GM21528 (cell line): ENCODE measurements around the gene TTC33.

Experiments used
- ATAC-seq: cut with Tn5 transposase; IDR thresholded peaks from one replicate; pipeline ENCODE4 v1.9.1; 2021; ENCODE audit warnings: mild to moderate bottlenecking, moderate library complexity; ENCODE audit not compliant: unreplicated experiment, low FRiP score

The TTC33 gene

GRCh38 chr5:40622463-40623252, 133.1 kb downstream of the TTC33 start:
- no peak for ATAC-seq

GRCh38 chr5:40619421-40619820, 136.3 kb downstream of the TTC33 start:
- no peak for ATAC-seq

GRCh38 chr5:40618926-40619325, 136.8 kb downstream of the TTC33 start:
- no peak for ATAC-seq

DNA sequence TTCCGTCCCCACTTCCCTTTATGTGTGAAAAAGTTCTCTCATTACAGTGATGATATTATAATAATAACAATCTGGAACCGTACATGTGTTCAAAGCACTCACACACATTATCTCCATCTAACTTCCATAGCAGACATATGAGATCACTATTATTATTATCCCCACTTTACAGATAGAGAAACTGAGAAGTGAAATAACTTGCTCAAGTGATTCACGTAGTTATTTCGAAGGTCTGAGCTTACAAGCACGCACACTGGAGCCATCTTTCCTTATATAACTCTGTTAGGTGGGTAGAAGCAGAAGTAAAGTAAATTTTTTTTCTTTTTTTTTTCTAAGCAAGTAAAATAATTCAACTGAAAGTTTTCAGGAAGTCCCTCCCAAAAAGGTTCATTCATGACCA, 139.0 kb downstream of the TTC33 start:
- peak; percentile 58 for ATAC-seq

GRCh38 chr5:40615586-40616170, 140.1 kb downstream of the TTC33 start:
- ATAC-seq: no peak

GRCh38 chr5:40614923-40615585, 140.7 kb downstream of the TTC33 start:
- ATAC-seq: no peak

- ATAC-seq: no peak
These were observed 141.3 kb downstream of the TTC33 start for GRCh38 chr5:40614466-40614865.

DNA sequence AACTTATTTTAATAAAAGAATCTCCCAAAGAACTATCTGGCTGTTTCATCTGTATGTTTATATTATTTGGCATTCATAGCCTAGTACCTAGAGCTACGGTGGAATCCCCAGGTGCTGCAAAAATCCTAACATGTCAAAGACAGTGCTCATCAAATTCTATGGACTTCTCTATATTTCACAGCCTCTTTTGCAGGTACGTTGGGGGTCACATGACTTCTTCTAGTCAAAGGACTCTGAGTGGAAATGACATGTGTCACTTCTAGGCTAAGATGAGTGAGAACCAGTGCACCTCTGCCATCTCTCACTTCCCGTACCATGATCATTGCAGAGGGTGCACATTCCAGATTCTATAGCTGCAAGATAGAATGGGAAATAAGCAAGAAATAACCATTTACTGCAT, 148.6 kb downstream of the TTC33 start:
- ATAC-seq: no peak

DNA sequence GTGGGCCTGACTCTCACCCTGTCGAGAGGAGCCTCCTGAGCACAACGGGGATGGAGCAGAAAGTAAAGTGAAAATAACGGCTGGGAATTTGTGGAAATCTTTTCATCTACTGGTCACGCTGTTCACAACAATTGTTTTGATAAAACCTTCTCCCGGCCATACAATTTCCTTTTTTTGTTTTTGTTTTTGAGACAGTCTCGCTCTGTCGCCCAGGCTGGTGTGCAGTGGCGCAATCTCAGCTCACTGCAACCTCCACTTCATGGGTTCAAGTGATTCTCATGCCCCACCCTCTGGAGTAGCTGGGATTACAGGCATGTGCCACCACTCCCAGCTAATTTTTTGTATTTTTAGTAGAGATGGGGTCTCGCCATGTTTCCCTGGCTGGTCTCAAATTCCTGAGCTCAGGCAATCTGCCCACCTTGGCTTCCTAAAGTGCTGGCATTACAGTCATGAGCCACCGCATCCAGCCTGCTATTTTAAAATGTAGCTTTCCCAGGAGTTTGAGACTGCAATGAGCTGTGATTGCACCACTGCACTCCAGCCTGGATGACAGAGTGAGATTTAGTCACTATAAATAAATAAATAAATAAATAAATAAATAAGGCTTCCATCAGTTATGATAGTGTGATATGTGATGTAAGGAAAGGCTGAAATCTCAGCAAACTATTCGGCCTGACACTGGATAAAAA, 149.5 kb downstream of the TTC33 start:
- ATAC-seq: no peak

DNA sequence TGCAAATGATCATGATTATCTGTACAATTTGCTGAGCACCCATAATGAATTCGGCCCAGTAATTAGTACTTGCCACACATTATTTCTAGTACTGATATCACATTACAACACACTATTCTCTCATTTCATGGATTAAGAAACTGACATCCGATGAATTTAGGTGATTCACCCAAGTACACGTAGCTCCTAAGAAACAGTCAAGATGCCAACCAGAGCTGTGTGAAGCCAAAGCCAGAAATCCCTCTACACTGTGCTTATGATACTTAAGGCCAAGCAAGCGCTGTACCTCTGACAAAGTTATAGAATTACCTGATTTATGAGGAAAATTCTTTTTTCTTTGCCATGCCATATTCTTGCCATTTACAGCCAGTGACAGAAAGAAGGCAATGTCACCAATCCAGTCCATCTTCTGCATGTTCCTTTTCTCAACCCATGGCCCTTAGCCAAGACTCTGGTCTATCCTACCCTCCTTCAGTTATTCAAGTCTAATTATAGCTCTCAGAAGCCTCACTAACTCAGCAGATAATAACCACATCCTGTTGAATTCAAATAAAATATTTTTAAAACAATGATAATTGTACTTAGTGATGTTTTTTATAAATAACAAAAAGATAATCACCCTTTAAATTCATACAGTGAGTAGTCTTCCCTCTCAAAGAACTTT, 150.3 kb downstream of the TTC33 start:
- ATAC-seq: no peak

DNA sequence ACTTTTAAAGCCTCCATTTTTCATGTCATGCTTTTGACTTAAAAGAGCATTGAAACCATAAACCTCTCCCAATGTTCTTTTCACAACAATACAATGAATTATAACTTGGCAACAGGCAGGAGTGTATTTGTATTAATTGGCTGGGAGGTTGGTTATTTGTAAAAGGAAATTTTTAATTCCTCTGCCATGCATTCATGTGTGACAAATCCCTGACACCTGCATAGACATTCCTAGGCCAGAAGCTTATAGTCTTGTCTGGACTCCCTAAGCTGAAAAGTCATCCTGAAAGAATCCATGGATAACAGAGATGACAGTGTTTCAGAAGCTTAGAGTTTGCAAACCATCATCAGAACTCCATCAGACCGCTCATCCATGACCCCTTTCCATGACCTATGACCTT, 152.4 kb downstream of the TTC33 start:
- no peak for ATAC-seq

- no peak for ATAC-seq
These were observed 154.4 kb downstream of the TTC33 start for GRCh38 chr5:40601198-40601868.

GRCh38 chr5:40600383-40600782, 155.4 kb downstream of the TTC33 start:
- no peak for ATAC-seq

GRCh38 chr5:40599676-40600075, 156.1 kb downstream of the TTC33 start:
- no peak for ATAC-seq

GRCh38 chr5:40594811-40595210, 160.9 kb downstream of the TTC33 start:
- ATAC-seq: no peak

DNA sequence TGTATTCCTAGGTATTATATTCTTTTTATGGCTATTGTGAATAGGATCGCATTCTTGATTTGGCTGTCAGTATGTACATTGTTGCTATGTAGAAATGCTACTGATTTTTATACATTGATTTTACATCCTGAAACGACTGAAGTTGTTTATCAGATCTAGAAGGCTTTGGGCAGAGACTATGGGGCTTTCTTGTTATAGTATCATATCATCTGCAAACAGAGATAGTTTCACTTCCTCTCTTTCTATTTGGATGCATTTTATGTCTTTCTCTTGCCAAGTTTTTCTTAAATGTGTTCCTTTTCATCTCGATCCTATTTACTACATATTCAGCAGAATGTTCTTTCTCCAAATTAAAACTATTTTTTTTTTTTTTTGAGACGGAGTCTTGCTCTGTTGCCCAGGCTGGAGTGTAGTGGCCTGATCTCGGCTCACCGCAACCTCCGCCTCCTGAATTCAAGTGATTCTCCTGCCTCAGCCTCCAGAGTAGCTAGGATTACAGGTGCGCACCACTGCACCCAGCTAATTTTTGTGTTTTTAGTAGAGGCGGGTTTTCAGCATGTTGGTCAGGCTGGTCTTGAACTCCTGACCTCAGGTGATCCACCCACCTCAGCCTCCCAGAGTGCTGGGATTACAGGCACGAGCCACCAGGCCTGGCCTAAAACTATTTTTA, 163.9 kb downstream of the TTC33 start:
- ATAC-seq: peak; percentile 88

DNA sequence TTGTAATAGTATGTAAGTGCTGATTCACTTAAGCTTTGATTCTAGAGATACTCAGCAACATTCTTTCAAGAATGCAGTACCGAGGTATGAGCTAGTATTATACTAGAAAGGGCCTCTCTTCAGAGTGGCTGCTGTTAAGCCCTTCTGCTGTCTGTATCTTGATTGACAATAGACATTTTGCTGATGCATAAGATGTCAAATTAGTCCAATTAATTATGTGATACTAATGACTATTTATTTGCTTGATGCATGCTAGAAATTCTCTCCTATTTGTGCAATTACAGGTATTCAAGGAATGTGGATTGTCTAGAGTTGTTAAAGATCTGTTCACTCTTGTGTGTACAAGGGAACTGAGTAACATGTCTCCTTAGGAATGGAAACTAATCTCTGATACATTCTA, 168.4 kb downstream of the TTC33 start:
- no peak for ATAC-seq

- no peak for ATAC-seq
These were observed 170.1 kb downstream of the TTC33 start for GRCh38 chr5:40585537-40586267.

GRCh38 chr5:40584054-40584453, 171.7 kb downstream of the TTC33 start:
- no peak for ATAC-seq
